ENCODE results near the gene QSER1. TPM values are rescaled to one million over a fixed set of nuclear protein-coding genes. Genes with fewer than 3 reads are reported as not detected.

QSER1 gene
- total RNA-seq, 1 donor = 28.6 TPM

DNA sequence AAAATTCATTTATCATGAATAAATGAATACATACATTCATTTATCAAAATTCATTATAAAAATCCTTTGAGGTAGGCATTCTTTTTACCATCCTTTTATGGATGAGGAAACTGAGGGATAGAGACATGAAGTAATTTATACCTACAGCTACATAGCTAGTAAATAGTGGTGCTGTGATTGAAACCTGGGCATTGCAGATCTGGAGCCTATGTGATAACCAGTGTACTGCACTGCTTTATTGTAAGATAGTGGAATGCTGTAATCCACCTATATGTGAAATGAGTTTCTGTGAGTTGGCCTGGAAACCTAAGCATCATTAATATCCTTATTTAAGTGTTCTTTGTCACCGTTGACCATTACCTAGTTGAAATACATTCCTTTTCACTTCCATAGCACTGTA lies 4.5 kb downstream of the QSER1 start:
- H3K4me2 ChIP-seq (ENCODE audit: insufficient read depth, low read length) = no peak overlapping the region
- no peak for DNase-seq (ENCODE audit: insufficient read length, low spot score, missing footprints)
- no peak overlapping the region for H3K27ac ChIP-seq (ENCODE audit: low read depth, low read length)
- peaks cover 7% of the 10 kb centered on the region for H4K20me1 ChIP-seq (ENCODE audit: insufficient read depth, low read length)
- no peaks in the 10 kb centered on the region for H3K36me3 ChIP-seq (ENCODE audit: insufficient read depth, low read length)
- peaks cover 1% of the 10 kb centered on the region for H3K4me1 ChIP-seq (ENCODE audit: insufficient read depth, low read length)
- no peak overlapping the region for H2AFZ ChIP-seq (ENCODE audit: low read length)
- H3K4me3 ChIP-seq (ENCODE audit: insufficient read depth, low read length) = no peak overlapping the region
- peaks cover 90% of the 10 kb centered on the region for H3K79me2 ChIP-seq (ENCODE audit: insufficient read depth, low read length)
- no peak for TF ChIP-seq CTCF (IDR thresholded peaks at IDR 0.05; ENCODE audit: extremely low read depth, low read depth, low read length)
- H3K9me3 ChIP-seq (ENCODE audit: low read depth, low read length) = no peaks in the 10 kb centered on the region
- no peaks in the 10 kb centered on the region for H3K27me3 ChIP-seq (ENCODE audit: insufficient read depth, low read length)

DNA sequence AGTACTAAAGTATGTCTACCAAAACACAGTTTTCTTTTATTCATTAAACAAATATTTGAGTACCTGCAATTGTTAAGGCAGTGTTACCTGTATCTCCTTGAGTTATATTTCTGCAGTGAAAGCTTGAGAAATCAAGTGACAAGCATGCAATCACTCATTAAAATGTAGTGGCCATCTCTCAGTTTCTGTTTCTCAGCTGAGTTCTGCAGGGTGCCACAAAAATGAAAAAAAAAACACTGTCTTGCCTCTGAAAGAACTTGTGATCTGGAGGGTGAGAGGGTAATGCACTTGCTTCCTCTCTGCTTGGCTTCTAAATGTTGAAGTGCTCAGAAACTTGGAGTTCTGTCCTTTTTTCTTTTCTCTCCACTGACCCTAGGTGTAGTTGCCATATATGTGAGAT lies 6.8 kb downstream of the QSER1 start:
- Histone ChIP-seq H3K27ac (ENCODE audit: low read depth, low read length) (no peak overlapping the region), H4K20me1 (ENCODE audit: insufficient read depth, low read length) (peaks cover 7% of the 10 kb centered on the region), H2AFZ (ENCODE audit: low read length) (no peak overlapping the region), H3K79me2 (ENCODE audit: insufficient read depth, low read length) (peaks cover 100% of the 10 kb centered on the region), H3K4me2 (ENCODE audit: insufficient read depth, low read length) (no peak overlapping the region), H3K36me3 (ENCODE audit: insufficient read depth, low read length) (no peaks in the 10 kb centered on the region), H3K9me3 (ENCODE audit: low read depth, low read length) (no peaks in the 10 kb centered on the region), H3K27me3 (ENCODE audit: insufficient read depth, low read length) (no peaks in the 10 kb centered on the region), H3K4me3 (ENCODE audit: insufficient read depth, low read length) (no peak overlapping the region), H3K4me1 (ENCODE audit: insufficient read depth, low read length) (no peaks in the 10 kb centered on the region)
- no peak for DNase-seq (ENCODE audit: insufficient read length, low spot score, missing footprints)
- no peak for TF ChIP-seq CTCF (IDR thresholded peaks at IDR 0.05; ENCODE audit: extremely low read depth, low read depth, low read length)

GRCh38 chr11:32902089-32902665 lies 9.6 kb downstream of the QSER1 start:
- Histone ChIP-seq H3K79me2 (ENCODE audit: insufficient read depth, low read length) (peaks cover 96% of the 10 kb centered on the region), H2AFZ (ENCODE audit: low read length) (no peak overlapping the region)
- TF ChIP-seq CTCF (IDR thresholded peaks at IDR 0.05; ENCODE audit: extremely low read depth, low read depth, low read length) = no peak

DNA sequence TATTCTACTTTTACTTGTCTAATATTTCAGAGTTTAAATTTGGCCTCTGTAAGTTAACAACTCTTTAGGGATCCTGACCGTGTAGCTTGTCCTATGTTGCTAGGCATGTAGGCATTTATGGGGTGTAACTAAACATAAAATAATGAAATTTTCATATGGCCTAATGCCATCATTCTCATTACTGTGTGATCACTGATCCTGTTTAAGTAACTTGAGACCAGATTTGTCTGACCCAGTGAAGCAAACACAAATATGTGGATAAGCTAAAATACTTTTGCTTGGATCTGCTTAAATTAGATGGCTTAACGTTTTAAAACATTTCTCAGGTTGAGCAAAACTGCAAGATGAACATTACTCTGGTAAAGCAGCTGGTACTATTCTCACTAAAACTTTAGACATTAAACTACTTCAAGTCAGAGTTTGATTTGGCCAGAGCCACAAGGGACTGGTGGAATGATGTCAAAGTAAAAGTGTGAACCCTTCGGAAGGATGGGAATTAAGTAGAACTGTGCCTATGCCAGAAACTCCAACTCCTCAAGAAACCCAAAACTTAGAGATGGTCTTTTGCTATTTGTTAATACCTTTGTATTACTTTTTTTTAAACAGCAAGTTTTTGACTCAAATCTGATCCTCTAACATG lies 12.5 kb downstream of the QSER1 start:
- H3K9me3 ChIP-seq (ENCODE audit: low read depth, low read length) = no peaks in the 10 kb centered on the region
- no peak overlapping the region for H3K4me2 ChIP-seq (ENCODE audit: insufficient read depth, low read length)
- peaks cover 96% of the 10 kb centered on the region for H3K79me2 ChIP-seq (ENCODE audit: insufficient read depth, low read length)
- no peak overlapping the region for H3K27ac ChIP-seq (ENCODE audit: low read depth, low read length)
- DNase-seq (ENCODE audit: insufficient read length, low spot score, missing footprints) = no peak
- no peak for TF ChIP-seq CTCF (IDR thresholded peaks at IDR 0.05; ENCODE audit: extremely low read depth, low read depth, low read length)
- H2AFZ ChIP-seq (ENCODE audit: low read length) = no peak overlapping the region
- H3K4me1 ChIP-seq (ENCODE audit: insufficient read depth, low read length) = peaks cover 5% of the 10 kb centered on the region
- H3K4me3 ChIP-seq (ENCODE audit: insufficient read depth, low read length) = no peak overlapping the region
- peaks cover 12% of the 10 kb centered on the region for H4K20me1 ChIP-seq (ENCODE audit: insufficient read depth, low read length)
- no peaks in the 10 kb centered on the region for H3K36me3 ChIP-seq (ENCODE audit: insufficient read depth, low read length)
- H3K27me3 ChIP-seq (ENCODE audit: insufficient read depth, low read length) = no peaks in the 10 kb centered on the region

More at GRCh38 chr11:32902089-32902665, 9.6 kb downstream of the QSER1 start:
- peaks cover 5% of the 10 kb centered on the region for H3K4me1 ChIP-seq (ENCODE audit: insufficient read depth, low read length)
- no peak overlapping the region for H3K27ac ChIP-seq (ENCODE audit: low read depth, low read length)
- peaks cover 7% of the 10 kb centered on the region for H4K20me1 ChIP-seq (ENCODE audit: insufficient read depth, low read length)
- H3K4me2 ChIP-seq (ENCODE audit: insufficient read depth, low read length) = no peak overlapping the region
- H3K9me3 ChIP-seq (ENCODE audit: low read depth, low read length) = no peaks in the 10 kb centered on the region
- no peak for DNase-seq (ENCODE audit: insufficient read length, low spot score, missing footprints)
- H3K27me3 ChIP-seq (ENCODE audit: insufficient read depth, low read length) = no peaks in the 10 kb centered on the region
- H3K4me3 ChIP-seq (ENCODE audit: insufficient read depth, low read length) = no peak overlapping the region
- H3K36me3 ChIP-seq (ENCODE audit: insufficient read depth, low read length) = no peaks in the 10 kb centered on the region

Data from osteoblast (primary cell).